GM18526 (cell line): Measurements from ENCODE around the gene TEDC1.

Experiments
- POLR2A ChIP-seq: IDR thresholded peaks from 3 replicates; pipeline ENCODE4 v1.6.1; 2011; ENCODE audit not compliant: insufficient read length; ENCODE audit errors: extremely low read depth

TEDC1 gene

GRCh38 chr14:105527381-105527825, 36.4 kb downstream of the TEDC1 start:
- TF ChIP-seq POLR2A, result no peak

- TF ChIP-seq POLR2A, result no peak
These were observed 37.0 kb downstream of the TEDC1 start for GRCh38 chr14:105527826-105528585.

DNA sequence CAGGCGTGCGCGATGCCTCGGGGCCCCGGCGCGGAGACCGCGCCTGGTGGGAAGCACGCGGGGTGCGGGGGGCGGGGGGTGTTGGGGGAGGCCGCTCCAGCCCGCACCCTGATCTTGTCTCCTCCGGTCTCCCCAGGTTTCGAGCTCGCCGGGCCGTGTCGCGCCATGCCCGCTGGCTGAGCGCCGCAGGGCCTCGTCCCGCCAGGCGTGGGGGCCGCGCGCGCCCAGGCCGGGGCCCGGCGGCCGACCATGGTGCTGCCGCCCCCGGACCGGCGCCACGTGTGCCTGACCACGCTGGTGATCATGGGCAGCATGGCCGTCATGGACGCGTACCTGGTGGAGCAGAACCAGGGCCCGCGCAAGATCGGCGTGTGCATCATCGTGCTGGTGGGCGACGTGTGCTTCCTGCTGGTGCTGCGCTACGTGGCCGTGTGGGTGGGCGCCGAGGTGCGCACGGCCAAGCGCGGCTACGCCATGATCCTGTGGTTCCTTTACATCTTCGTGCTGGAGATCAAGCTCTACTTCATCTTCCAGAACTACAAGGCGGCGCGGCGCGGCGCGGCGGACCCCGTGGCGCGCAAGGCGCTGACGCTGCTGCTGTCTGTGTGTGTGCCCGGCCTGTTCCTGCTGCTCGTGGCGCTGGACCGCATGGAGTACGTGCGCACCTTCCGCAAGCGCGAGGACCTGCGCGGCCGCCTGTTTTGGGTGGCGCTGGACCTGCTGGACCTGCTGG, 37.7 kb downstream of the TEDC1 start:
- TF ChIP-seq POLR2A, result no peak

DNA sequence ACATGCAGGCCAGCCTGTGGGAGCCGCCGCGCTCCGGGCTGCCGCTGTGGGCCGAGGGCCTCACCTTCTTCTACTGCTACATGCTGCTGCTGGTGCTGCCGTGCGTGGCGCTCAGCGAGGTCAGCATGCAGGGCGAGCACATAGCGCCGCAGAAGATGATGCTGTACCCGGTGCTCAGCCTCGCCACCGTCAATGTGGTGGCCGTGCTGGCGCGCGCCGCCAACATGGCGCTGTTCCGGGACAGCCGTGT, 38.2 kb downstream of the TEDC1 start:
- no peak for TF ChIP-seq POLR2A

DNA sequence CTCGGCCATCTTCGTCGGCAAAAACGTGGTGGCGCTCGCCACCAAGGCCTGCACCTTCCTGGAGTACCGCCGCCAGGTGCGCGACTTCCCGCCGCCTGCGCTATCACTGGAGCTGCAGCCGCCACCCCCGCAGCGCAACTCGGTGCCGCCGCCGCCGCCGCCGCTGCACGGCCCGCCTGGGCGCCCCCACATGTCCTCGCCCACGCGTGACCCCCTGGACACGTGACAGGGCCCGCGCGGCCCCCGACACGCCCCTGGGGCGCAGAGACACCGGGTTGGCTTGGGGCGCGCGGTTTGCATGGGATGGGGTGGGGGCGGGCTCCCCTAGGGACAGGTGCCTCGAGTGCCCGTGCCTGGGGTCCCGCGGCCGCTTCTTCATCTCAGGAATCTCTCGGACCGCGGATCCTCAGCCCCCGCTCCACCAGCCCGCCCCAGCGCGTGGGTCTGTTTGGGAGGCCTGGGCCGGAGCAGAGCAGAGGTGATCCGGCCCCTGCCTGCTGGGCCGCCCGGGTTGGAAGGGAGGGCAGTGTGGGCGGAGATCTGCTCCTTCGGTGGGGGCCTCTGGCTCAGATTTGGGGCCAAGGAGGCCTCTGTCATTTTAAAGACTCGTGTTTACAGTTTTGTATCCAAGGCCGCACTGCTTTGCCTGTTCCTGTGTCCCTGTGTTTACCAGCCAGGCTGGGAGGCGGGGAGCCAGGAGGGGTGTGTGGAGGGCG, 38.7 kb downstream of the TEDC1 start:
- no peak for TF ChIP-seq POLR2A

DNA sequence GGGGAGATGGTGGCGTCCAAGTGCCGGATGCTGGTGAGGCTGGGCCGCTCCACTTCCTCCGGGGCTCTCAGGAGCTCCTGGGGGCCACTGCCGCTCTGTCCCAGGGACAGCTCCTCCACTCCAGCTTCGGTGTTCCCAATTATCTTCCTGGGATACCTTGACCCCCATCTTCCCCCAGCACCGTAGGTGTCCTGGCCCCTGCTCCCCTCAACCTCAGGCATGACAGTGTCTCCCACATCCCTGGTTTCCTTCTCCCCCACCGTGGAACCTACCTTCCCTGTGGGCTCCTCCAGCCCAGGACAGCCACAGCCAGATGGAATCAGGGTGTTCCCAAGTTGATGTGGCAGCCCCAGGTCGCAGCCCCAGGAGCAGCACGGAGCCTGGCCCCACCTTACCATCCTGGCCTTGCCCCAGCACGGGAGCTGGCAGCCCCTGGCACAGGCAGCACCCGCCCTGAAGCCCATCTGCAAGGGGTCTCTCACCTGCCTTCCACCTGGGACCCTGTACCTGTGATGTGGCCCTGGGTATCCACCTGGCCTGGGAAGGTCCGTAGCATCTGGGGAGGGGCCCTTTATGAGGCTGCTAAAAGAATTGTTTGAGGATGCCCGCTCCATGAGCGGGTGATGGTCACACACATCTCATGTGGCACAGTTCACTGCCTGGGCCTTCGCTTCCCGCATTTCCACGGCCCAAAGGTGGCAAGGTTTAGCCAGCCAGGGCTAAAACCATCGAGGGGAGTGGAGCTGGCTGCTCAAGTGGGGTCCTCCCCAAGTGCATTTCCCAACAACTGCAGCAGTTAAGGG, 39.4 kb downstream of the TEDC1 start:
- no peak for TF ChIP-seq POLR2A

GRCh38 chr14:105531088-105531893, 40.2 kb downstream of the TEDC1 start:
- TF ChIP-seq POLR2A, result no peak

- TF ChIP-seq POLR2A, result no peak
These were observed 41.0 kb downstream of the TEDC1 start for GRCh38 chr14:105531894-105532623.

GRCh38 chr14:105532735-105533141, 41.7 kb downstream of the TEDC1 start:
- no peak for TF ChIP-seq POLR2A

GRCh38 chr14:105533391-105533790, 42.3 kb downstream of the TEDC1 start:
- TF ChIP-seq POLR2A, result no peak

GRCh38 chr14:105533811-105534498, 42.9 kb downstream of the TEDC1 start:
- no peak for TF ChIP-seq POLR2A

- TF ChIP-seq POLR2A, result no peak
These were observed 43.5 kb downstream of the TEDC1 start for GRCh38 chr14:105534586-105534985.

GRCh38 chr14:105536051-105536450, 45.0 kb downstream of the TEDC1 start:
- TF ChIP-seq POLR2A, result no peak
